Measurements from ENCODE around the gene GPR162.

DNA sequence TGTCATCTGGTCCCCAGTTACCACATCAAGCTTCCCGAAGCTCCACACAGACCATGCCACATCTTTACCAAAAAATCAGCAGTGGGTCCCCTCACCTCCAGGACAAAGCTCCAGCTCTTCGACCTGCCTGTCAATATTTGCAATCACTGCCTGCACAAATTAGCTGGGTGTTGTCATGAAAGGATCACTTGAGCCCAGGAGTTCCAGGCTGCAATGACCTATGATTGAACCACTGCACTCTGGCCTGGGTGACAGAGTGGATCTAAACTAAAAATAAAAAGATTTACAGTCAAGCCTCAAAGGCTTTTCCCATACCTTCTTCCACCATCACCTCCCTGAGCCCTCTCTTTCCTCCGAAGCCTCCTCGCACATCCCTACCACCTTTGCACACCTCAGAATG lies 25.0 kb upstream of the GPR162 start:
- TF ChIP-seq, protein P1, sequence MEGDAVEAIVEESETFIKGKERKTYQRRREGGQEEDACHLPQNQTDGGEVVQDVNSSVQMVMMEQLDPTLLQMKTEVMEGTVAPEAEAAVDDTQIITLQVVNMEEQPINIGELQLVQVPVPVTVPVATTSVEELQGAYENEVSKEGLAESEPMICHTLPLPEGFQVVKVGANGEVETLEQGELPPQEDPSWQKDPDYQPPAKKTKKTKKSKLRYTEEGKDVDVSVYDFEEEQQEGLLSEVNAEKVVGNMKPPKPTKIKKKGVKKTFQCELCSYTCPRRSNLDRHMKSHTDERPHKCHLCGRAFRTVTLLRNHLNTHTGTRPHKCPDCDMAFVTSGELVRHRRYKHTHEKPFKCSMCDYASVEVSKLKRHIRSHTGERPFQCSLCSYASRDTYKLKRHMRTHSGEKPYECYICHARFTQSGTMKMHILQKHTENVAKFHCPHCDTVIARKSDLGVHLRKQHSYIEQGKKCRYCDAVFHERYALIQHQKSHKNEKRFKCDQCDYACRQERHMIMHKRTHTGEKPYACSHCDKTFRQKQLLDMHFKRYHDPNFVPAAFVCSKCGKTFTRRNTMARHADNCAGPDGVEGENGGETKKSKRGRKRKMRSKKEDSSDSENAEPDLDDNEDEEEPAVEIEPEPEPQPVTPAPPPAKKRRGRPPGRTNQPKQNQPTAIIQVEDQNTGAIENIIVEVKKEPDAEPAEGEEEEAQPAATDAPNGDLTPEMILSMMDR (IDR thresholded peaks at IDR 0.05; ENCODE audit: low read length) = no peak
- no peak for TF ChIP-seq EZH2 (optimal IDR thresholded peaks at IDR 0.05; ENCODE audit: low read depth, low read length)

All from MM.1S (cell line).